HepG2 (cell line): Measurements from ENCODE around the gene HPCAL1. TPM values are rescaled to one million over a fixed set of nuclear protein-coding genes. Genes with fewer than 3 reads are reported as not detected.

Experiments
- HIC2 ChIP-seq: sonication (generic); formaldehyde crosslinking; IDR thresholded peaks from 2 replicates; pipeline ENCODE4 v1.9.0; 2022; ENCODE audit warnings: low read depth, missing genetic modification reagents
- MIER3 ChIP-seq: IDR thresholded peaks from 2 replicates; pipeline ENCODE4 v1.6.1; 2016; ENCODE audit warnings: missing compliant biosample characterization, borderline replicate concordance
- NAIF1 ChIP-seq: sonication (generic); formaldehyde crosslinking; IDR thresholded peaks from 2 replicates; pipeline ENCODE4 v1.5.0; 2020; ENCODE audit warnings: mild to moderate bottlenecking, missing genetic modification reagents, borderline replicate concordance
- PRPF4 ChIP-seq: fragments of 200-400 bp; formaldehyde crosslinking; IDR thresholded peaks from 2 replicates; pipeline ENCODE4 v1.6.1; 2016; ENCODE audit warnings: low read length, low read depth; ENCODE audit not compliant: poor library complexity, severe bottlenecking
- SRF ChIP-seq: IDR thresholded peaks from 2 replicates; pipeline ENCODE4 v1.6.1; 2011; ENCODE audit warnings: mild to moderate bottlenecking, low read depth, low read length, moderate library complexity
- ZBTB43 ChIP-seq: sonication (generic); formaldehyde crosslinking; conservative IDR thresholded peaks from 2 replicates; pipeline ENCODE4 v1.4.0; 2020; ENCODE audit warnings: missing genetic modification reagents
- ZBTB49 ChIP-seq: sonication (generic); formaldehyde crosslinking; IDR thresholded peaks from 2 replicates; pipeline ENCODE4 v1.4.0; 2020; ENCODE audit warnings: missing genetic modification reagents, borderline replicate concordance
- ZNF276 ChIP-seq: sonication (generic); formaldehyde crosslinking; IDR thresholded peaks from 2 replicates; pipeline ENCODE4 v1.4.0; 2020; ENCODE audit warnings: mild to moderate bottlenecking, low read depth, missing genetic modification reagents
- ZNF362 ChIP-seq: sonication (generic); formaldehyde crosslinking; IDR thresholded peaks from 2 replicates; pipeline ENCODE4 v1.4.0; 2020; ENCODE audit warnings: missing genetic modification reagents, mild to moderate bottlenecking, borderline replicate concordance
- ZNF770 ChIP-seq: sonication (generic); formaldehyde crosslinking; IDR thresholded peaks from 2 replicates; pipeline ENCODE4 v1.5.0; 2020; ENCODE audit warnings: mild to moderate bottlenecking, missing genetic modification reagents
- polyA plus RNA-seq, 8 experiments: library from polyadenylated mRNA; depleted of rRNA in 3 of 8; stranded (reverse) in 7 of 8; unstranded in 1 of 8; fragments of >200 nt; fragmentation: Illumina TruSeq in 4 of 8; extraction: Trizol in 4 of 8; gene quantifications; 2 replicates each; pipeline versions ENCODE4 v1.2.1 to v1.2.3, GENCODE V29; 2011 to 2016; ENCODE audit warnings: low read depth in 4 of 8, missing spikeins in 1 of 8, mixed read lengths in 1 of 8; ENCODE audit not compliant: insufficient read depth in 1 of 8
- total RNA-seq, 5 experiments: library from RNA; depleted of rRNA; stranded (reverse); fragments of >200 nt; fragmentation: Illumina TruSeq; extraction: Trizol; gene quantifications; 2 replicates each; pipeline ENCODE4 v1.2.3, GENCODE V29; 2016; ENCODE audit warnings: low read depth in 1 of 5

The HPCAL1 gene
- total and polyA plus RNA-seq, 2 of the 13 experiments (the other 11 are each of a cell fraction or from before 2014, with no cell fraction given): 29.5 to 29.9 TPM

GRCh38 chr2:10363861-10364610 is 61.3 kb downstream of the HPCAL1 start (continued):
- TF ChIP-seq ZBTB49 (CRISPR knock-in tag): no peak
- no peak for TF ChIP-seq ZBTB43 (CRISPR knock-in tag)
- TF ChIP-seq HIC2 (CRISPR knock-in tag): peak; percentile 39; the same call in 1 of the 2 replicates
- no peak for TF ChIP-seq PRPF4
- no peak for TF ChIP-seq SRF
- TF ChIP-seq NAIF1 (CRISPR knock-in tag): no peak
- peak; percentile 94 for TF ChIP-seq ZNF770 (CRISPR knock-in tag)
- TF ChIP-seq ZNF276 (CRISPR knock-in tag): no peak
- no peak for TF ChIP-seq MIER3
- TF ChIP-seq ZNF362: no peak
